GM12878 (cell line): ENCODE results near the gene NUP54. TPM values are rescaled to one million over a fixed set of nuclear protein-coding genes. Genes with fewer than 3 reads are reported as not detected.
A peak's percentile ranks its signal among the peaks of the same experiment; 100 is the strongest.

Experiments
- ATAC-seq: fragments of 200-7000 bp; cut with Tn5 transposase; 3 replicates; pipeline ENCODE4 v1.9.1; 2020; ENCODE audit warnings: mild to moderate bottlenecking, moderate library complexity
- BruUV-seq: library from RNA; stranded (reverse); fragments of 400-500 nt; replicated peaks from 2 replicates; lab custom pipeline; 2021; lab: Mats Ljungman, UMichigan
- CTCF ChIA-PET: fragments of 300-600 bp; sonication (Branson Sonifier 250); formaldehyde crosslinking; extraction: SDS; loops from one replicate; lab custom pipeline; 2021; ENCODE audit warnings: inconsistent platforms; lab: Yijun Ruan, JAX
- POLR2A ChIA-PET: fragments of 350-600 bp; formaldehyde crosslinking; extraction: SDS; loops from one replicate; lab custom pipeline; 2021; ENCODE audit warnings: inconsistent platforms; lab: Charles Lee
- RAD21 ChIA-PET: fragments of 300-600 bp; sonication (Branson Sonifier 250); formaldehyde crosslinking; loops from one replicate; lab custom pipeline; 2023; ENCODE audit warnings: antibody characterized with exemption; ENCODE audit not compliant: unreplicated experiment; lab: Charles Lee
- SMC1A ChIA-PET: fragments of 300-600 bp; sonication (Branson Sonifier 250); formaldehyde crosslinking; loops from one replicate; lab custom pipeline; 2023; ENCODE audit not compliant: unreplicated experiment, uncharacterized antibody; lab: Charles Lee
- DNase-seq: peaks from one replicate; pipeline ENCODE4 v3.0.0-alpha.2; 2011; ENCODE audit warnings: low read depth, low spot score
- FAIRE-seq: peaks from 3 replicates; lab custom pipeline; 2011; peaks lifted over from hg19 to GRCh38; lab: Jason Lieb, UNC
- H2AFZ ChIP-seq: 2 replicates; pipeline ENCODE4 v1.6.0; 2011; ENCODE audit warnings: low read depth, low read length, control low read depth; ENCODE audit not compliant: control insufficient read depth
- H3K27ac ChIP-seq: 2 replicates; pipeline ENCODE4 v1.5.1; 2011; ENCODE audit warnings: control low read depth; ENCODE audit not compliant: control insufficient read depth, insufficient read depth
- H3K27me3 ChIP-seq, 2 experiments: replicated peaks in 1 of 2; 2 replicates each; pipeline versions ENCODE4 v1.6.0 to v1.6.1; 2011; ENCODE audit warnings: low read length in 1 of 2; ENCODE audit not compliant: control insufficient read depth in 2 of 2, insufficient read depth in 2 of 2
- H3K36me3 ChIP-seq, 2 experiments: 2 replicates each; pipeline ENCODE4 v1.5.1; 2011; ENCODE audit warnings: low read length in 1 of 2; ENCODE audit not compliant: control insufficient read depth in 2 of 2, insufficient read depth in 2 of 2
- H3K4me1 ChIP-seq: 2 replicates; pipeline ENCODE4 v1.6.1; 2011; ENCODE audit warnings: mild to moderate bottlenecking, low read length, moderate library complexity, mixed read lengths; ENCODE audit not compliant: control insufficient read depth, insufficient read depth
- H3K4me2 ChIP-seq: 2 replicates; pipeline ENCODE4 v1.6.0; 2011; ENCODE audit warnings: control low read depth; ENCODE audit not compliant: control insufficient read depth, insufficient read depth
- H3K4me3 ChIP-seq: fragments of 200-600 bp; sonication (generic); 2 replicates; pipeline ENCODE4 v1.5.1; 2016
- H3K79me2 ChIP-seq: 2 replicates; pipeline ENCODE4 v1.6.0; 2011; ENCODE audit warnings: low read length; ENCODE audit not compliant: control insufficient read depth, insufficient read depth
- H3K9ac ChIP-seq: 2 replicates; pipeline ENCODE4 v1.8.0; 2011; ENCODE audit warnings: low read length, control low read depth, mixed read lengths; ENCODE audit not compliant: control insufficient read depth, insufficient read depth
- H3K9me3 ChIP-seq: replicated peaks from 3 replicates; pipeline ENCODE4 v1.5.1; 2011; ENCODE audit warnings: mild to moderate bottlenecking, low read length; ENCODE audit not compliant: control insufficient read depth, insufficient read depth
- H4K20me1 ChIP-seq: 2 replicates; pipeline ENCODE4 v1.6.0; 2011; ENCODE audit not compliant: control insufficient read depth, insufficient read depth
- BRCA1 ChIP-seq: IDR thresholded peaks from 2 replicates; pipeline ENCODE4 v1.6.1; 2011; ENCODE audit warnings: low read depth, low read length, improper control_type of control experiment
- CHD2 ChIP-seq: IDR thresholded peaks from 2 replicates; pipeline ENCODE4 v1.6.1; 2011; ENCODE audit warnings: low read depth, low read length, improper control_type of control experiment, borderline replicate concordance
- CTCF ChIP-seq, 3 experiments: IDR thresholded peaks in 2 of 3; conservative IDR thresholded peaks in 1 of 3; 2 replicates each; pipeline ENCODE4 v1.5.1; 2011; ENCODE audit warnings: low read depth in 3 of 3, low read length in 3 of 3, mild to moderate bottlenecking in 3 of 3, control low read depth in 2 of 3, moderate library complexity in 2 of 3, inconsistent platforms in 1 of 3, mixed read lengths in 1 of 3; ENCODE audit not compliant: control insufficient read depth in 2 of 3, insufficient read depth in 1 of 3; ENCODE audit errors: extremely low read depth in 1 of 3
- IKZF1 ChIP-seq: fragments of 450-650 bp; conservative IDR thresholded peaks from 2 replicates; pipeline ENCODE4 v1.6.1; 2017; ENCODE audit warnings: antibody characterized with exemption, mild to moderate bottlenecking
- IRF5 ChIP-seq: fragments of 450-650 bp; IDR thresholded peaks from 2 replicates; pipeline ENCODE4 v1.6.1; 2017; ENCODE audit warnings: borderline replicate concordance
- MEF2A ChIP-seq: IDR thresholded peaks from 2 replicates; pipeline ENCODE4 v1.6.1; 2011; ENCODE audit warnings: low read depth, mild to moderate bottlenecking, low read length, moderate library complexity; ENCODE audit not compliant: insufficient read depth
- NBN ChIP-seq: fragments of 450-650 bp; IDR thresholded peaks from 2 replicates; pipeline ENCODE4 v1.6.1; 2016
- PAX8 ChIP-seq: fragments of 450-650 bp; IDR thresholded peaks from 2 replicates; pipeline ENCODE4 v1.6.1; 2017; ENCODE audit warnings: mild to moderate bottlenecking, moderate library complexity
- YBX1 ChIP-seq: fragments of 450-650 bp; IDR thresholded peaks from 2 replicates; pipeline ENCODE4 v1.6.1; 2016; ENCODE audit warnings: antibody characterized with exemption
- ZBED1 ChIP-seq: IDR thresholded peaks from 2 replicates; pipeline ENCODE4 v1.6.1; 2016; ENCODE audit warnings: borderline replicate concordance
- ZNF622 ChIP-seq: fragments of 450-650 bp; IDR thresholded peaks from 2 replicates; pipeline ENCODE4 v1.6.1; 2017; ENCODE audit warnings: mild to moderate bottlenecking, inconsistent platforms
- whole genome bisulfite sequencing: methylation state at CpG from one replicate; pipeline ENCODE4 v1.1.6; 2016; ENCODE audit warnings: low lambda C conversion rate; ENCODE audit not compliant: insufficient replicate concordance, insufficient coverage; ENCODE audit errors: missing lambda C conversion rate; 5-methylcytosine and 5-hydroxymethylcytosine counted together
- in situ Hi-C: fragments of 300-500 bp; cut with MboI; formaldehyde crosslinking; loops from 9 replicates; pipeline ENCODE4 v1.14.3; 2018; ENCODE audit warnings: mixed read lengths
- intact Hi-C: fragments of 100-400 bp; cut with micrococcal nuclease; formaldehyde crosslinking; loops from one replicate; pipeline ENCODE4 v1.14.2; 2022; ENCODE audit not compliant: unreplicated experiment
- polyA plus RNA-seq, 11 experiments: library from polyadenylated mRNA; depleted of rRNA in 4 of 11; unstranded in 6 of 11; stranded (reverse) in 5 of 11; fragments of >200 nt; fragmentation: Nextera tagmentation in 4 of 11; fragmentation: Illumina TruSeq in 1 of 11; extraction: Ambion mirVana in 4 of 11; extraction: Trizol in 1 of 11; gene quantifications; 1 replicate in 1 of 11; 2 replicates in 10 of 11; pipeline versions ENCODE4 v1.2.1 to v1.2.3, GENCODE V29; 2011 to 2016; ENCODE audit warnings: inconsistent platforms in 2 of 11, missing spikeins in 2 of 11, low read depth in 1 of 11
- total RNA-seq, 4 experiments: library from RNA; depleted of rRNA in 3 of 4; stranded (reverse); fragments of >200 nt in 3 of 4; fragmentation: Illumina TruSeq in 1 of 4; extraction: Trizol in 1 of 4; gene quantifications; 2 replicates each; pipeline versions ENCODE4 v1.2.1 to v1.2.3, GENCODE V29; 2013 to 2021

Gene NUP54
- total and polyA plus RNA-seq, 10 of the 15 experiments (the other 5 are each of a cell fraction or from before 2014, with no cell fraction given): 17.5 to 69.0 (median 42.3) TPM

- peak; percentile 66 for FAIRE-seq
- intact Hi-C loops (no loop called here), in situ Hi-C loops (no loop called here)
- CTCF ChIA-PET: no interaction called here
- no peaks in the 10 kb centered on the region for H3K4me1 ChIP-seq
- BruUV-seq: no TSS peak
- POLR2A ChIA-PET: no interaction called here
- RAD21 ChIA-PET: no interaction called here
- H3K4me3 ChIP-seq: no peak overlapping the region
- no peak overlapping the region for H3K4me2 ChIP-seq
- no peak overlapping the region for H3K27ac ChIP-seq
- no peak overlapping the region for H2AFZ ChIP-seq
- SMC1A ChIA-PET: no interaction called here
- H3K9me3 ChIP-seq: no peaks in the 10 kb centered on the region
- no peaks in the 10 kb centered on the region for H3K27me3 ChIP-seq
- no peak for TF ChIP-seq NBN
- DNase-seq: no peak
- no peak overlapping the region for H3K9ac ChIP-seq
- peaks cover 2 to 8% of the 10 kb centered on the region in 2 experiments; a peak in 3 of 4 replicates for H3K36me3 ChIP-seq
- 100% methylated on average over 3 of the region's 3 CpGs for WGBS
- H3K79me2 ChIP-seq: no peaks in the 10 kb centered on the region
- no peak for ATAC-seq
- no peaks in the 10 kb centered on the region for H4K20me1 ChIP-seq
Observed at GRCh38 chr4:76127754-76128153, 20.4 kb downstream of the NUP54 start.

- BruUV-seq: no TSS peak
- H3K79me2 ChIP-seq: no peaks in the 10 kb centered on the region
- H2AFZ ChIP-seq: no peak overlapping the region
- ATAC-seq (no peak), DNase-seq (no peak), FAIRE-seq (no peak)
- CTCF ChIA-PET: interaction anchor here (0.7 kb wide), 1 partner anchor 58 kb away, joined by 3 read pairs; no protein-coding TSS in a partner anchor
- POLR2A ChIA-PET: no interaction called here
- no peak overlapping the region for H3K9ac ChIP-seq
- no peak overlapping the region for H3K4me2 ChIP-seq
- no peaks in the 10 kb centered on the region for H3K9me3 ChIP-seq
- SMC1A ChIA-PET: no interaction called here
- in situ Hi-C loops: no loop called here
- TF ChIP-seq ZNF622 (no peak), IKZF1 (no peak), IRF5 (no peak), MEF2A (no peak), PAX8 (no peak), CHD2 (no peak), BRCA1 (no peak), ZBED1 (no peak), CTCF (IDR thresholded peaks at IDR 0.05 in 2 of 3, conservative IDR thresholded peaks at IDR 0.05 in 1 of 3; ENCODE audit: control insufficient read depth in 2 of 3, extremely low read depth in 1 of 3, insufficient read depth in 1 of 3, low read depth in 3 of 3, low read length in 3 of 3) (no peak), YBX1 (no peak)
- no peaks in the 10 kb centered on the region for H3K27me3 ChIP-seq
- peaks cover 2 to 9% of the 10 kb centered on the region in 2 experiments; a peak in 3 of 4 replicates for H3K36me3 ChIP-seq
- H3K4me1 ChIP-seq: no peaks in the 10 kb centered on the region
- RAD21 ChIA-PET: no interaction called here
- intact Hi-C loops: no loop called here
- no peak overlapping the region for H3K27ac ChIP-seq
- no peak overlapping the region for H3K4me3 ChIP-seq
- no peaks in the 10 kb centered on the region for H4K20me1 ChIP-seq
Observed at GRCh38 chr4:76125816-76126215, 22.4 kb downstream of the NUP54 start.
